HepG2 (cell line): ENCODE data around the gene ELF2. TPM values are rescaled to one million over a fixed set of nuclear protein-coding genes. Genes with fewer than 3 reads are reported as not detected.

ENCODE experiments used
- ATAC-seq: fragments of 200-7000 bp; cut with Tn5 transposase; 3 replicates; pipeline ENCODE4 v1.9.1; 2020; ENCODE audit warnings: mild to moderate bottlenecking, moderate library complexity
- BruUV-seq: library from RNA; stranded (reverse); fragments of 400-500 nt; replicated peaks from 2 replicates; lab custom pipeline; 2021; lab: Mats Ljungman, UMichigan
- CTCF ChIA-PET: fragments of 300-600 bp; formaldehyde crosslinking; extraction: SDS; loops from one replicate; lab custom pipeline; 2021; ENCODE audit warnings: low total read pairs, inconsistent platforms, low intra/inter-chr PET ratio; lab: Yijun Ruan, JAX
- POLR2A ChIA-PET: fragments of 350-600 bp; sonication (Branson Sonifier 250); formaldehyde crosslinking; loops from one replicate; lab custom pipeline; 2020; ENCODE audit warnings: antibody characterized with exemption, inconsistent platforms; lab: Yijun Ruan, JAX
- DNase-seq: peaks from one replicate; pipeline ENCODE4 v3.0.0-alpha.2; 2015; ENCODE audit warnings: low spot score
- FAIRE-seq: peaks from 3 replicates; lab custom pipeline; 2011; peaks lifted over from hg19 to GRCh38; lab: Jason Lieb, UNC
- H2AFZ ChIP-seq: one replicate; pipeline ENCODE4 v1.6.1; 2011; ENCODE audit warnings: low read length, inconsistent platforms
- H3K27ac ChIP-seq: fragments of 300-600 bp; 3 replicates; pipeline ENCODE4 v1.8.0; 2011; ENCODE audit warnings: mixed run types, mild to moderate bottlenecking, mixed read lengths, low read length, inconsistent platforms; ENCODE audit not compliant: insufficient read depth; ENCODE audit errors: extremely low read length
- H3K27me3 ChIP-seq, 2 experiments: fragments of 200-600 bp in 1 of 2; 2 replicates in 1 of 2; 3 replicates in 1 of 2; pipeline versions ENCODE4 v1.6.0 to v1.8.0; 2011; ENCODE audit warnings: low read length in 2 of 2, mild to moderate bottlenecking in 2 of 2, moderate library complexity in 2 of 2, inconsistent platforms in 1 of 2; ENCODE audit not compliant: insufficient read depth in 2 of 2, control insufficient read depth in 1 of 2
- H3K36me3 ChIP-seq, 2 experiments: fragments of 200-600 bp in 1 of 2; replicated peaks in 1 of 2; 2 replicates in 1 of 2; 3 replicates in 1 of 2; pipeline versions ENCODE4 v1.5.1 to v1.8.0; 2011; ENCODE audit warnings: low read length in 2 of 2, inconsistent platforms in 1 of 2; ENCODE audit not compliant: insufficient read depth in 2 of 2, control insufficient read depth in 1 of 2
- H3K4me1 ChIP-seq: 2 replicates; pipeline ENCODE4 v1.5.1; 2012; ENCODE audit warnings: low read length, inconsistent platforms; ENCODE audit not compliant: insufficient read depth
- H3K4me2 ChIP-seq: 2 replicates; pipeline ENCODE4 v1.6.0; 2011; ENCODE audit warnings: low read depth, low read length, inconsistent platforms
- H3K4me3 ChIP-seq, 3 experiments: fragments of 200-600 bp in 1 of 3; sonication (generic), shearing (Covaris generic) in 1 of 3; replicated peaks in 1 of 3; 2 replicates each; pipeline ENCODE4 v1.5.1; 2011 to 2016; ENCODE audit warnings: low read length in 3 of 3, inconsistent platforms in 2 of 3, low read depth in 2 of 3, mild to moderate bottlenecking in 2 of 3, control low read depth in 1 of 3, mixed read lengths in 1 of 3; ENCODE audit not compliant: insufficient read depth in 1 of 3
- H3K79me2 ChIP-seq: one replicate; pipeline ENCODE4 v1.6.1; 2011; ENCODE audit warnings: low read length, inconsistent platforms; ENCODE audit not compliant: insufficient read depth
- H3K9ac ChIP-seq: 2 replicates; pipeline ENCODE4 v1.6.0; 2011; ENCODE audit warnings: mild to moderate bottlenecking, low read depth, low read length, inconsistent platforms; ENCODE audit not compliant: insufficient read depth
- H3K9me3 ChIP-seq: 2 replicates; pipeline ENCODE4 v1.5.1; 2012; ENCODE audit warnings: mild to moderate bottlenecking, low read length
- H4K20me1 ChIP-seq: 2 replicates; pipeline ENCODE4 v1.6.0; 2011; ENCODE audit warnings: inconsistent platforms, mild to moderate bottlenecking, low read length, moderate library complexity; ENCODE audit not compliant: insufficient read depth
- ATAD3A ChIP-seq: sonication (generic); formaldehyde crosslinking; IDR thresholded peaks from 2 replicates; pipeline ENCODE4 v1.4.0; 2020; ENCODE audit warnings: missing genetic modification reagents
- GATAD2A ChIP-seq: IDR thresholded peaks from 2 replicates; pipeline ENCODE4 v1.6.1; 2016
- IKZF5 ChIP-seq: IDR thresholded peaks from 2 replicates; pipeline ENCODE4 v1.6.1; 2018; ENCODE audit warnings: missing genetic modification reagents, mild to moderate bottlenecking, missing compliant biosample characterization
- KDM3A ChIP-seq: IDR thresholded peaks from 2 replicates; pipeline ENCODE4 v1.6.1; 2018; ENCODE audit warnings: low read depth, missing compliant biosample characterization
- MTA3 ChIP-seq: sonication (generic); formaldehyde crosslinking; IDR thresholded peaks from 2 replicates; pipeline ENCODE4 v1.4.0; 2020; ENCODE audit warnings: missing genetic modification reagents
- NBN ChIP-seq: fragments of 450-650 bp; conservative IDR thresholded peaks from 2 replicates; pipeline ENCODE4 v1.6.1; 2017
- PLRG1 ChIP-seq: fragments of 450-650 bp; conservative IDR thresholded peaks from 2 replicates; pipeline ENCODE4 v1.6.1; 2016
- POGZ ChIP-seq: sonication (generic); formaldehyde crosslinking; IDR thresholded peaks from 2 replicates; pipeline ENCODE4 v1.4.0; 2020; ENCODE audit warnings: mild to moderate bottlenecking, missing genetic modification reagents
- PRMT3 ChIP-seq: sonication (generic); formaldehyde crosslinking; IDR thresholded peaks from 2 replicates; pipeline ENCODE4 v1.8.1; 2022; ENCODE audit warnings: low read depth, mild to moderate bottlenecking, moderate library complexity, missing genetic modification reagents, borderline replicate concordance
- SMARCE1 ChIP-seq: fragments of 450-650 bp; IDR thresholded peaks from 2 replicates; pipeline ENCODE4 v1.6.1; 2017; ENCODE audit warnings: borderline replicate concordance
- SRSF4 ChIP-seq: fragments of 200-400 bp; formaldehyde crosslinking; IDR thresholded peaks from one replicate; pipeline ENCODE4 v1.6.1; 2018; ENCODE audit warnings: mild to moderate bottlenecking, low read depth, low read length, moderate library complexity; ENCODE audit not compliant: poor library complexity, severe bottlenecking
- SSRP1 ChIP-seq: IDR thresholded peaks from 2 replicates; pipeline ENCODE4 v1.6.1; 2016; ENCODE audit warnings: control low read depth
- TCF7 ChIP-seq: sonication (generic); IDR thresholded peaks from 2 replicates; pipeline ENCODE4 v1.6.1; 2016; ENCODE audit warnings: antibody characterized with exemption, low read depth
- TP53 ChIP-seq: sonication (generic); formaldehyde crosslinking; conservative IDR thresholded peaks from 2 replicates; pipeline ENCODE4 v1.4.0; 2020; ENCODE audit warnings: missing genetic modification reagents
- ZNF121 ChIP-seq: sonication (generic); formaldehyde crosslinking; IDR thresholded peaks from 2 replicates; pipeline ENCODE4 v1.5.0; 2020; ENCODE audit warnings: mild to moderate bottlenecking, missing genetic modification reagents
- ZNF747 ChIP-seq: sonication (generic); formaldehyde crosslinking; IDR thresholded peaks from 2 replicates; pipeline ENCODE4 v1.8.1; 2023; ENCODE audit warnings: missing genetic modification reagents, mild to moderate bottlenecking, borderline replicate concordance
- WGBS: methylation state at CpG from one replicate; pipeline ENCODE4 v1.1.6; 2017; ENCODE audit warnings: low lambda C conversion rate; 5-methylcytosine and 5-hydroxymethylcytosine counted together
- in situ Hi-C: cut with HindIII; loops from 2 replicates; pipeline ENCODE4 v1.10.0; 2017; ENCODE audit warnings: low pct_unique_long_range_greater_than_20kb; ENCODE audit not compliant: extremely low pct_ligation_motif_present
- intact Hi-C: fragments of 100-400 bp; cut with micrococcal nuclease; formaldehyde crosslinking; loops from one replicate; pipeline ENCODE4 v1.10.0; 2022; ENCODE audit not compliant: unreplicated experiment
- polyA plus RNA-seq, 8 experiments: library from polyadenylated mRNA; depleted of rRNA in 3 of 8; stranded (reverse) in 7 of 8; unstranded in 1 of 8; fragments of >200 nt; fragmentation: Illumina TruSeq in 4 of 8; extraction: Trizol in 4 of 8; gene quantifications; 2 replicates each; pipeline versions ENCODE4 v1.2.1 to v1.2.3, GENCODE V29; 2011 to 2016; ENCODE audit warnings: low read depth in 4 of 8, missing spikeins in 1 of 8, mixed read lengths in 1 of 8; ENCODE audit not compliant: insufficient read depth in 1 of 8
- total RNA-seq, 5 experiments: library from RNA; depleted of rRNA; stranded (reverse); fragments of >200 nt; fragmentation: Illumina TruSeq; extraction: Trizol; gene quantifications; 2 replicates each; pipeline ENCODE4 v1.2.3, GENCODE V29; 2016; ENCODE audit warnings: low read depth in 1 of 5
- TF ChIP-seq, protein P1 (sequence below): sonication (generic); formaldehyde crosslinking; IDR thresholded peaks from 2 replicates; pipeline ENCODE4 v1.5.0; 2020; ENCODE audit warnings: missing genetic modification reagents

The ELF2 gene
- total and polyA plus RNA-seq, 2 of the 13 experiments (the other 11 are each of a cell fraction or from before 2014, with no cell fraction given) = 28.6 to 35.4 TPM

GRCh38 chr4:139126898-139127297 is 50.1 kb downstream of the ELF2 start:
- Histone ChIP-seq H3K79me2 (no peaks in the 10 kb centered on the region), H3K36me3 (peaks cover 0 to 5% of the 10 kb centered on the region in 2 experiments; a peak in 1 of 5 replicates), H3K27me3 (no peaks in the 10 kb centered on the region), H2AFZ (no peak overlapping the region), H3K4me1 (no peaks in the 10 kb centered on the region), H3K4me3 (no peak overlapping the region), H3K27ac (no peak overlapping the region), H3K4me2 (no peak overlapping the region), H4K20me1 (no peaks in the 10 kb centered on the region), H3K9me3 (no peaks in the 10 kb centered on the region), H3K9ac (no peak overlapping the region)
- in situ Hi-C loops = no loop called here
- FAIRE-seq (no peak), ATAC-seq (no peak), DNase-seq (no peak)
- intact Hi-C loops = no loop called here
- TF ChIP-seq TP53 (CRISPR knock-in tag) (no peak), IKZF5 (CRISPR knock-in tag) (no peak), ZNF747 (CRISPR knock-in tag) (no peak), ATAD3A (CRISPR knock-in tag) (no peak), MTA3 (CRISPR knock-in tag) (no peak), PRMT3 (CRISPR knock-in tag) (no peak), TCF7 (no peak), SMARCE1 (no peak)
- WGBS = 95% methylated on average over 3 of the region's 3 CpGs
- no TSS peak for BruUV-seq
- ChIA-PET POLR2A (no interaction called here), CTCF (no interaction called here)

DNA sequence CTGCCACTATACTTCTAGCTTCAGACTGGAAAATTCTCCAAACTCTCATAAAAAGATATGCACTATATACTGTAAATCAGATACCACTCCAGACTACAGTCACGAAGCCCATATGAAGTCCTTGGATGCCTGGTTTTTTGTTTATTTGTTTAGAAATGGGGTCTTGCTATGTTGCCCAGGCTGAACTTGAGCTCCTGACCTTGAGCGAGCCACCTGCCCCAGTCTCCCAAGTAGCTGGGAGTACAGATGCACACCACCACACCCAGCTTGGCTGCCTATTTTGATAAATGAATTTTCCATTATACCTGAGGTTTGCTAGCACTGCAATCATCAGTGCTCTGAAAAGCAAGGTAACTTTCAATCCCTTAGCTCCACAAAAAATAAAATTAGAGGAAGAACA is 53.1 kb downstream of the ELF2 start:
- TF ChIP-seq SRSF4 (no peak), POGZ (no peak), GATAD2A (CRISPR knock-in tag) (no peak), SSRP1 (CRISPR knock-in tag) (no peak), NBN (no peak), KDM3A (no peak), ZNF121 (CRISPR knock-in tag) (peak; percentile 82), PLRG1 (no peak)
- TF ChIP-seq, protein P1, sequence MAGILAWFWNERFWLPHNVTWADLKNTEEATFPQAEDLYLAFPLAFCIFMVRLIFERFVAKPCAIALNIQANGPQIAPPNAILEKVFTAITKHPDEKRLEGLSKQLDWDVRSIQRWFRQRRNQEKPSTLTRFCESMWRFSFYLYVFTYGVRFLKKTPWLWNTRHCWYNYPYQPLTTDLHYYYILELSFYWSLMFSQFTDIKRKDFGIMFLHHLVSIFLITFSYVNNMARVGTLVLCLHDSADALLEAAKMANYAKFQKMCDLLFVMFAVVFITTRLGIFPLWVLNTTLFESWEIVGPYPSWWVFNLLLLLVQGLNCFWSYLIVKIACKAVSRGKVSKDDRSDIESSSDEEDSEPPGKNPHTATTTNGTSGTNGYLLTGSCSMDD (CRISPR knock-in tag) = no peak
- TF ChIP-seq, all 625 proteins: peak for 1
- BruUV-seq = no TSS peak
- no peaks in the 10 kb centered on the region for H3K4me1 ChIP-seq
- H3K9ac ChIP-seq = no peak overlapping the region
- no peak overlapping the region for H3K27ac ChIP-seq
- no peaks in the 10 kb centered on the region for H4K20me1 ChIP-seq
- WGBS = 93% methylated on average over 2 of the region's 2 CpGs
- H3K9me3 ChIP-seq = no peaks in the 10 kb centered on the region
- no peak overlapping the region for H3K4me2 ChIP-seq
- in situ Hi-C loops = no loop called here
- ChIA-PET CTCF (no interaction called here), POLR2A (no interaction called here)
- intact Hi-C loops = no loop called here
- no peaks in the 10 kb centered on the region for H3K27me3 ChIP-seq
- peaks cover 0 to 5% of the 10 kb centered on the region in 2 experiments; a peak in 1 of 5 replicates for H3K36me3 ChIP-seq
- DNase-seq = no peak
- no peaks in the 10 kb centered on the region for H3K79me2 ChIP-seq
- FAIRE-seq = no peak
- no peak overlapping the region for H3K4me3 ChIP-seq
- no peak for ATAC-seq
- H2AFZ ChIP-seq = no peak overlapping the region
